Left lung (tissue), 10 donors: Measurements from ENCODE around the gene HDAC9. TPM values are rescaled to one million over a fixed set of nuclear protein-coding genes. Genes with fewer than 3 reads are reported as not detected.

Source experiments
- ATAC-seq: fragments of 200-7000 bp; cut with Tn5 transposase; one replicate; pipeline ENCODE4 v1.9.1; 2020; ENCODE audit warnings: moderate library complexity
- DNase-seq, 4 donors: peaks; one replicate each; pipeline ENCODE4 v3.0.0-alpha.2; 2013 to 2020
- H3K27ac ChIP-seq, 2 donors: fragments of 200-600 bp; sonication (generic) in 1 of 2; one replicate each; pipeline versions ENCODE4 v1.5.0 to v1.8.0; 2020 to 2021
- H3K27me3 ChIP-seq, 2 donors: fragments of 200-600 bp; sonication (generic) in 1 of 2; one replicate each; pipeline versions ENCODE4 v1.5.0 to v1.8.0; 2020 to 2021
- H3K36me3 ChIP-seq, 2 donors: fragments of 200-600 bp; sonication (generic) in 1 of 2; one replicate each; pipeline versions ENCODE4 v1.5.0 to v1.8.0; 2020 to 2021
- H3K4me1 ChIP-seq, 2 donors: fragments of 200-600 bp; one replicate each; pipeline ENCODE4 v1.8.0; 2021
- H3K4me3 ChIP-seq, 2 donors: fragments of 200-600 bp; sonication (generic) in 1 of 2; one replicate each; pipeline versions ENCODE4 v1.5.0 to v1.8.0; 2020 to 2021; ENCODE audit warnings: mild to moderate bottlenecking in 1 of 2
- H3K9me3 ChIP-seq, 2 donors: fragments of 200-600 bp; sonication (generic) in 1 of 2; one replicate each; pipeline versions ENCODE4 v1.5.0 to v1.8.0; 2020 to 2021
- CTCF ChIP-seq, 2 donors: fragments of 200-600 bp; sonication (generic) in 1 of 2; IDR thresholded peaks; one replicate each; pipeline versions ENCODE4 v1.5.0 to v1.8.0; 2021; ENCODE audit warnings: antibody characterized with exemption in 2 of 2
- intact Hi-C, 2 donors: fragments of 100-400 bp; cut with DNase I; formaldehyde crosslinking; loops; one replicate each; pipeline versions ENCODE4 v1.11.2 to v1.14.2; 2022
- polyA plus RNA-seq, 6 donors: library from polyadenylated mRNA; unstranded; fragments of 120-200 nt; gene quantifications; one replicate each; pipeline ENCODE4 v1.2.1, GENCODE V29; 2013; ENCODE audit not compliant: insufficient read length in 6 of 6
- total RNA-seq, 2 donors: library from RNA; stranded (reverse); fragmentation: NEBNext Ultra II Directional; extraction: Animal tissue kit (Norgen Biotek cat#: 25700); gene quantifications; one replicate each; pipeline ENCODE4 v1.2.1, GENCODE V29; 2021
- donor health status: DM: no; HTN: yes; CAD: no.
- donor health status: DM: no; HTN: no; CAD: no.

HDAC9 gene
- total and polyA plus RNA-seq, 8 donors: 6.7 to 13.2 (median 9.6) TPM

- H3K36me3 ChIP-seq: no peaks in the 10 kb centered on the region
- H3K9me3 ChIP-seq: no peaks in the 10 kb centered on the region
- H3K4me3 ChIP-seq: no peak overlapping the region
- H3K27ac ChIP-seq: no peak overlapping the region
- no peak for ATAC-seq
- intact Hi-C loops: loop anchor here in 1 of 2 donors (5.0 kb wide), 1 partner anchor 221 kb away; no protein-coding TSS in a partner anchor
- H3K4me1 ChIP-seq: no peaks in the 10 kb centered on the region
- TF ChIP-seq CTCF (IDR thresholded peaks at IDR 0.05): no peak
- DNase-seq: no peak
- H3K27me3 ChIP-seq: no peaks in the 10 kb centered on the region
These were observed 77.3 kb downstream of the HDAC9 start for GRCh38 chr7:18572885-18573284.

GRCh38 chr7:18573410-18574234 is 78.1 kb downstream of the HDAC9 start:
- TF ChIP-seq CTCF (IDR thresholded peaks at IDR 0.05): no peak
- Histone ChIP-seq H3K27me3 (no peaks in the 10 kb centered on the region), H3K9me3 (no peaks in the 10 kb centered on the region), H3K36me3 (no peaks in the 10 kb centered on the region), H3K4me1 (no peaks in the 10 kb centered on the region), H3K27ac (no peak overlapping the region), H3K4me3 (no peak overlapping the region)
- ATAC-seq (no peak), DNase-seq (peak in 1 of 4 donors; percentile 57)
- intact Hi-C loops: loop anchor here in 1 of 2 donors (5.0 kb wide), 1 partner anchor 221 kb away; no protein-coding TSS in a partner anchor

- intact Hi-C loops: loop anchor here in 1 of 2 donors (5.0 kb wide), 1 partner anchor 222 kb away; no protein-coding TSS in a partner anchor
- no peaks in the 10 kb centered on the region for H3K9me3 ChIP-seq
- H3K4me1 ChIP-seq: no peaks in the 10 kb centered on the region
- ATAC-seq (no peak), DNase-seq (no peak)
- no peak overlapping the region for H3K4me3 ChIP-seq
- no peak overlapping the region for H3K27ac ChIP-seq
- H3K27me3 ChIP-seq: no peaks in the 10 kb centered on the region
- no peaks in the 10 kb centered on the region for H3K36me3 ChIP-seq
- no peak for TF ChIP-seq CTCF (IDR thresholded peaks at IDR 0.05)
These were observed 78.6 kb downstream of the HDAC9 start for GRCh38 chr7:18574235-18574540.

GRCh38 chr7:18574676-18575075 is 79.1 kb downstream of the HDAC9 start:
- Histone ChIP-seq H3K27ac (no peak overlapping the region), H3K4me3 (no peak overlapping the region), H3K27me3 (no peaks in the 10 kb centered on the region), H3K9me3 (no peaks in the 10 kb centered on the region), H3K4me1 (no peaks in the 10 kb centered on the region), H3K36me3 (no peaks in the 10 kb centered on the region)
- intact Hi-C loops: loop anchor here in 1 of 2 donors (5.0 kb wide), 1 partner anchor 222 kb away; no protein-coding TSS in a partner anchor
- DNase-seq (no peak), ATAC-seq (no peak)
- no peak for TF ChIP-seq CTCF (IDR thresholded peaks at IDR 0.05)

GRCh38 chr7:18575622-18576572 is 80.3 kb downstream of the HDAC9 start:
- intact Hi-C loops: no loop called here
- no peak for ATAC-seq

More at GRCh38 chr7:18575622-18576572, 80.3 kb downstream of the HDAC9 start:
- Histone ChIP-seq H3K36me3 (no peaks in the 10 kb centered on the region), H3K4me1 (no peaks in the 10 kb centered on the region), H3K27me3 (no peaks in the 10 kb centered on the region), H3K4me3 (no peak overlapping the region), H3K9me3 (no peaks in the 10 kb centered on the region), H3K27ac (no peak overlapping the region)
- TF ChIP-seq CTCF (IDR thresholded peaks at IDR 0.05): no peak
- DNase-seq: no peak
